ENCODE results near the gene ADCK2.
"Not testable (repeated sequence)": the region's sequence is repeated elsewhere in the genome, so short reads cannot be mapped to it uniquely, and the experiment has no call there.

ADCK2 gene

GRCh38 chr7:140672382-140673062 lies at the start of gene ADCK2:
Gene ADCK2 (plus strand): TSS chr7:140672945. CDS start chr7:140673331, 386 bp downstream.
- DNase-seq = peak; percentile 69

- DNase-seq = no peak
Observed at GRCh38 chr7:140623980-140624379, 48.8 kb upstream of the ADCK2 start.

GRCh38 chr7:140624392-140625191 lies 48.2 kb upstream of the ADCK2 start:
- DNase-seq = no peak

GRCh38 chr7:140625192-140625558 lies 47.6 kb upstream of the ADCK2 start:
- not testable (repeated sequence) for DNase-seq

GRCh38 chr7:140625908-140626868 lies 46.6 kb upstream of the ADCK2 start:
- no peak for DNase-seq

GRCh38 chr7:140631021-140631420 lies 41.7 kb upstream of the ADCK2 start:
- no peak for DNase-seq

- no peak for DNase-seq
Observed at GRCh38 chr7:140631602-140632001, 41.1 kb upstream of the ADCK2 start.

GRCh38 chr7:140635345-140635744 lies 37.4 kb upstream of the ADCK2 start:
- no peak for DNase-seq

- DNase-seq = no peak
Observed at GRCh38 chr7:140635816-140636215, 36.9 kb upstream of the ADCK2 start.

- no peak for DNase-seq
Observed at GRCh38 chr7:140637400-140637799, 35.3 kb upstream of the ADCK2 start.

- DNase-seq = no peak
Observed at GRCh38 chr7:140638173-140638791, 34.5 kb upstream of the ADCK2 start.

- DNase-seq = peak; percentile 36
Observed at GRCh38 chr7:140639366-140640053, 33.2 kb upstream of the ADCK2 start.

GRCh38 chr7:140640060-140640637 lies 32.6 kb upstream of the ADCK2 start:
- DNase-seq = peak; percentile 12

GRCh38 chr7:140640727-140641523 lies 31.8 kb upstream of the ADCK2 start, which contains the start of gene DENND2A:
Gene DENND2A (minus strand): TSS chr7:140640813. CDS start chr7:140602397, 38,416 bp downstream.
- DNase-seq = peak; percentile 13

GRCh38 chr7:140641524-140642195 lies 31.1 kb upstream of the ADCK2 start:
- no peak for DNase-seq

- DNase-seq = no peak
Observed at GRCh38 chr7:140643416-140643815, 29.3 kb upstream of the ADCK2 start.

- not testable (repeated sequence) for DNase-seq
Observed at GRCh38 chr7:140644761-140645160, 28.0 kb upstream of the ADCK2 start.

GRCh38 chr7:140645166-140645900 lies 27.4 kb upstream of the ADCK2 start:
- DNase-seq = peak; percentile 58

- peak; percentile 35 for DNase-seq
Observed at GRCh38 chr7:140646931-140647647, 25.7 kb upstream of the ADCK2 start.
